Measurements from ENCODE around the gene ZNF469. TPM values are rescaled to one million over a fixed set of nuclear protein-coding genes. Genes with fewer than 3 reads are reported as not detected.

Gene ZNF469
- total RNA-seq, 4 donors from 2014 or later: 0.96 to 4.8 (median 2.1) TPM

GRCh38 chr16:88352261-88353200 lies 30.2 kb upstream of the ZNF469 start:
- Histone ChIP-seq H3K27ac (no peak overlapping the region), H3K27me3 (peaks cover 4% of the 10 kb centered on the region), H3K4me1 (no peaks in the 10 kb centered on the region), H3K4me3 (no peak overlapping the region), H3K9me3 (no peaks in the 10 kb centered on the region), H3K36me3 (no peaks in the 10 kb centered on the region)
- ATAC-seq: no peak
- TF ChIP-seq POLR2A (IDR thresholded peaks at IDR 0.05): no peak
- TF ChIP-seq, protein P1, sequence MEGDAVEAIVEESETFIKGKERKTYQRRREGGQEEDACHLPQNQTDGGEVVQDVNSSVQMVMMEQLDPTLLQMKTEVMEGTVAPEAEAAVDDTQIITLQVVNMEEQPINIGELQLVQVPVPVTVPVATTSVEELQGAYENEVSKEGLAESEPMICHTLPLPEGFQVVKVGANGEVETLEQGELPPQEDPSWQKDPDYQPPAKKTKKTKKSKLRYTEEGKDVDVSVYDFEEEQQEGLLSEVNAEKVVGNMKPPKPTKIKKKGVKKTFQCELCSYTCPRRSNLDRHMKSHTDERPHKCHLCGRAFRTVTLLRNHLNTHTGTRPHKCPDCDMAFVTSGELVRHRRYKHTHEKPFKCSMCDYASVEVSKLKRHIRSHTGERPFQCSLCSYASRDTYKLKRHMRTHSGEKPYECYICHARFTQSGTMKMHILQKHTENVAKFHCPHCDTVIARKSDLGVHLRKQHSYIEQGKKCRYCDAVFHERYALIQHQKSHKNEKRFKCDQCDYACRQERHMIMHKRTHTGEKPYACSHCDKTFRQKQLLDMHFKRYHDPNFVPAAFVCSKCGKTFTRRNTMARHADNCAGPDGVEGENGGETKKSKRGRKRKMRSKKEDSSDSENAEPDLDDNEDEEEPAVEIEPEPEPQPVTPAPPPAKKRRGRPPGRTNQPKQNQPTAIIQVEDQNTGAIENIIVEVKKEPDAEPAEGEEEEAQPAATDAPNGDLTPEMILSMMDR (IDR thresholded peaks at IDR 0.05): no peak
- WGBS, 2 donors (ENCODE audit: low coverage in 1 of 2): 93 to 100% methylated on average over 4 to 6 of the region's 23 CpGs

- 95% methylated on average over 4 of the region's 22 CpGs; no CpG with 5 or more reads in 1 of the 2 donors for WGBS, 2 donors (ENCODE audit: low coverage in 1 of 2)
- no peaks in the 10 kb centered on the region for H3K9me3 ChIP-seq
- H3K4me3 ChIP-seq: no peak overlapping the region
- no peaks in the 10 kb centered on the region for H3K36me3 ChIP-seq
- H3K27me3 ChIP-seq: peaks cover 4% of the 10 kb centered on the region
- H3K4me1 ChIP-seq: no peaks in the 10 kb centered on the region
- no peak for ATAC-seq
- TF ChIP-seq EP300 (IDR thresholded peaks at IDR 0.05) (no peak), POLR2AphosphoS5 (IDR thresholded peaks at IDR 0.05) (no peak)
- TF ChIP-seq, protein P1 (IDR thresholded peaks at IDR 0.05): no peak
- no peak overlapping the region for H3K27ac ChIP-seq
These were observed 29.5 kb upstream of the ZNF469 start for GRCh38 chr16:88353232-88353631.

- TF ChIP-seq POLR2AphosphoS5 (IDR thresholded peaks at IDR 0.05) (no peak), POLR2A (IDR thresholded peaks at IDR 0.05) (no peak), EP300 (IDR thresholded peaks at IDR 0.05) (no peak)
- TF ChIP-seq, protein P1 (IDR thresholded peaks at IDR 0.05): no peak
- WGBS, 2 donors (ENCODE audit: low coverage in 1 of 2): 57 to 87% methylated on average over 5 to 6 of the region's 12 CpGs
- H3K27me3 ChIP-seq: peaks cover 4% of the 10 kb centered on the region
These were observed 29.1 kb upstream of the ZNF469 start for GRCh38 chr16:88353691-88354090.

DNA sequence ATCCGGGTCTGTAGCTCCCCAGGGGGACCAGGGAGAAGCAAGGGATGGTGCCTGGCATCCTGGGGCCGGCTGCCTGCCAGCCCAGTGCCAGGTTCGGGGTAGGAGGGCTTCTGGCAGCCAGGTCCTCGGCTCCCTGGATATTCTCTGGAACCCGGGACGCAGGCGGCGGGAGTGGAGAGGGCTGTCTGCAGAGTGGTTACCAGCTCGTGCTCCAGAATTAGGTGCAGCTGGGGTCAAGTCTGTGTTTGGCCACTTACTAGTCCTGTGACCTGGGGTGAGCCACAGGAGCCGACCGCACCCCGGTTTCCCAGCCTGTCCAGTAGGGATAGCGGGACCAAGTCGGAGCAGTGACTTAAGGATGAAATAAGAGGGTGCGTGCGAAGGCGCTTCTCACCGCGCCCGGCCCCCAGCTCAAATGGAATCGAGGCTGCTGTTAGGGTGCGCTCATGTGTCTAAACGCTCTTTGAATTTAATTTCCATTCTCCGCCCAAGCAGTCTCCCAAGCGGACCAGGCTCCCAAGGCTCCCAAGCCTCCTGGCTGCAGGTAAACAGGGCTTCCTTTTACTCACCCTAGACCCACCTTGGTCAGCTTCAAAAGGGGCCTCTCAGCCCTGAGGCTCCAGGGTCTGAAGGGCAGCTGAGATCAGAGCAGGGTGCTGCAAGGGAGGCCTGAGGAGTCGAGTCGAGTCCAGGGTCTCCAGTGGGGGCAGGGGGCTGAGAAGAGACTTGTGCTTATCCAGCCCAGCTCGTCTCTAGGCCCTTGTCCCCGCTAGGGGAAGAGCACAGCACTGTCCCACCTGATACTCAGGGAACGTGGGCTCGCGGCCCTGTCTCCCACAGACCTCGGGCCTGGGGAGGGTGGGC lies 28.3 kb upstream of the ZNF469 start:
- no peak for ATAC-seq
- Histone ChIP-seq H3K4me3 (no peak overlapping the region), H3K27me3 (peaks cover 9% of the 10 kb centered on the region), H3K9me3 (no peaks in the 10 kb centered on the region), H3K27ac (no peak overlapping the region), H3K36me3 (no peaks in the 10 kb centered on the region), H3K4me1 (no peaks in the 10 kb centered on the region)
- TF ChIP-seq POLR2AphosphoS5 (IDR thresholded peaks at IDR 0.05) (no peak), EP300 (IDR thresholded peaks at IDR 0.05) (no peak), POLR2A (IDR thresholded peaks at IDR 0.05) (no peak)
- TF ChIP-seq, protein P1 (IDR thresholded peaks at IDR 0.05): no peak
- 77 to 86% methylated on average over 6 to 10 of the region's 33 CpGs for WGBS, 2 donors (ENCODE audit: low coverage in 1 of 2)

More at GRCh38 chr16:88353691-88354090, 29.1 kb upstream of the ZNF469 start:
- H3K4me1 ChIP-seq: no peaks in the 10 kb centered on the region
- no peak overlapping the region for H3K4me3 ChIP-seq
- H3K36me3 ChIP-seq: no peaks in the 10 kb centered on the region
- no peak overlapping the region for H3K27ac ChIP-seq
- H3K9me3 ChIP-seq: no peaks in the 10 kb centered on the region
- no peak for ATAC-seq

Measured in gastroesophageal sphincter (tissue), 4 donors.